Right ventricle myocardium inferior (tissue), 1 donor: ENCODE measurements around the gene SIDT1. TPM values are rescaled to one million over a fixed set of nuclear protein-coding genes. Genes with fewer than 3 reads are reported as not detected.
A peak's percentile ranks its signal among the peaks of the same experiment; 100 is the strongest.
"Not testable (repeated sequence)": the region's sequence is repeated elsewhere in the genome, so short reads cannot be mapped to it uniquely, and the experiment has no call there.

Experiments
- ATAC-seq: fragments of 200-7000 bp; cut with Tn5 transposase; one replicate; pipeline ENCODE4 v1.9.1; 2020; ENCODE audit warnings: mild to moderate bottlenecking, moderate library complexity
- DNase-seq: peaks from one replicate; pipeline ENCODE4 v3.0.0; 2021; ENCODE audit errors: missing footprints
- intact Hi-C: fragments of 100-400 bp; cut with DNase I; formaldehyde crosslinking; loops from one replicate; pipeline ENCODE4 v1.11.0; 2022
- total RNA-seq: library from RNA; stranded (reverse); fragmentation: NEBNext Ultra II Directional; extraction: Animal tissue kit (Norgen Biotek cat#: 25700); gene quantifications from one replicate; pipeline ENCODE4 v1.2.1, GENCODE V29; 2021
- donor health status: DM: no; HTN: yes; CAD: no; lungs with severe emphysema.

Gene SIDT1
- total RNA-seq, 1 donor from 2014 or later: 0.62 TPM

- no peak for DNase-seq
- intact Hi-C loops: loop anchor here (1.0 to 5.0 kb wide), 3 partner anchors 131 to 574 kb away; no protein-coding TSS in a partner anchor
- ATAC-seq: no peak
Measured at GRCh38 chr3:113625834-113626233, 93.5 kb downstream of the SIDT1 start.

- DNase-seq (peak; percentile 81), ATAC-seq (peak; percentile 94)
- intact Hi-C loops: loop anchor here (1.0 to 5.0 kb wide), 3 partner anchors 131 to 574 kb away; no protein-coding TSS in a partner anchor
Measured at GRCh38 chr3:113626503-113627371, 94.4 kb downstream of the SIDT1 start.

GRCh38 chr3:113628316-113628715, 96.0 kb downstream of the SIDT1 start:
- intact Hi-C loops: loop anchor here (5.0 kb wide), 2 partner anchors 491 to 576 kb away; no protein-coding TSS in a partner anchor
- DNase-seq (no peak), ATAC-seq (no peak)

GRCh38 chr3:113628788-113629187, 96.4 kb downstream of the SIDT1 start:
- DNase-seq (no peak), ATAC-seq (no peak)
- intact Hi-C loops: loop anchor here (5.0 kb wide), 2 partner anchors 491 to 576 kb away; no protein-coding TSS in a partner anchor

GRCh38 chr3:113629584-113630421, 97.4 kb downstream of the SIDT1 start:
- intact Hi-C loops: loop anchor here (5.0 kb wide), 2 partner anchors 493 to 578 kb away; no protein-coding TSS in a partner anchor
- no peak for ATAC-seq
- no peak for DNase-seq

- intact Hi-C loops: no loop called here
- ATAC-seq (no peak), DNase-seq (no peak)
Measured at GRCh38 chr3:113630956-113631542, 98.7 kb downstream of the SIDT1 start.

GRCh38 chr3:113631573-113631972, 99.2 kb downstream of the SIDT1 start:
- intact Hi-C loops: no loop called here
- no peak for DNase-seq
- ATAC-seq: no peak

GRCh38 chr3:113634782-113635474, 102.6 kb downstream of the SIDT1 start:
- ATAC-seq (no peak), DNase-seq (no peak)
- intact Hi-C loops: no loop called here

GRCh38 chr3:113636034-113636433, 103.7 kb downstream of the SIDT1 start:
- DNase-seq, intact Hi-C loops, ATAC-seq: not testable (repeated sequence)

GRCh38 chr3:113637756-113638155, 105.4 kb downstream of the SIDT1 start:
- ATAC-seq (no peak), DNase-seq (peak; percentile 68)
- intact Hi-C loops: no loop called here

GRCh38 chr3:113638910-113639309, 106.6 kb downstream of the SIDT1 start:
- no peak for DNase-seq
- intact Hi-C loops: no loop called here

GRCh38 chr3:113643583-113643982, 111.2 kb downstream of the SIDT1 start:
- ATAC-seq (no peak), DNase-seq (no peak)
- intact Hi-C loops: no loop called here

More at GRCh38 chr3:113638910-113639309, 106.6 kb downstream of the SIDT1 start:
- no peak for ATAC-seq

GRCh38 chr3:113648524-113648923, 116.2 kb downstream of the SIDT1 start:
- intact Hi-C loops: no loop called here
- no peak for ATAC-seq
- DNase-seq: no peak

GRCh38 chr3:113649174-113649845, 117.0 kb downstream of the SIDT1 start:
- DNase-seq (no peak), ATAC-seq (no peak)
- intact Hi-C loops: no loop called here

- no peak for ATAC-seq
- no peak for DNase-seq
- intact Hi-C loops: no loop called here
Measured at GRCh38 chr3:113654310-113654709, 122.0 kb downstream of the SIDT1 start.

GRCh38 chr3:113654851-113655250, 122.5 kb downstream of the SIDT1 start:
- DNase-seq: no peak
- ATAC-seq: peak; percentile 63
- intact Hi-C loops: no loop called here

- ATAC-seq (no peak), DNase-seq (no peak)
- intact Hi-C loops: no loop called here
Measured at GRCh38 chr3:113658107-113658506, 125.8 kb downstream of the SIDT1 start.

GRCh38 chr3:113659101-113659541, 126.8 kb downstream of the SIDT1 start:
- intact Hi-C loops: no loop called here
- DNase-seq: no peak
- ATAC-seq: peak; percentile 29
